D721Med (cell line): ENCODE data around the gene MDFIC.

Source experiments
- DNase-seq: peaks from one replicate; pipeline ENCODE4 v3.0.0; 2011; ENCODE audit warnings: low spot score; ENCODE audit not compliant: insufficient read length
- FAIRE-seq: peaks from 2 replicates; lab custom pipeline; 2011; peaks lifted over from hg19 to GRCh38; lab: Jason Lieb, UNC
- TF ChIP-seq, protein P1 (sequence below): IDR thresholded peaks from 2 replicates; pipeline ENCODE4 v1.5.1; 2012; ENCODE audit warnings: mild to moderate bottlenecking, control low read depth; ENCODE audit not compliant: insufficient read depth; ENCODE audit errors: missing control alignments

The MDFIC gene

DNA sequence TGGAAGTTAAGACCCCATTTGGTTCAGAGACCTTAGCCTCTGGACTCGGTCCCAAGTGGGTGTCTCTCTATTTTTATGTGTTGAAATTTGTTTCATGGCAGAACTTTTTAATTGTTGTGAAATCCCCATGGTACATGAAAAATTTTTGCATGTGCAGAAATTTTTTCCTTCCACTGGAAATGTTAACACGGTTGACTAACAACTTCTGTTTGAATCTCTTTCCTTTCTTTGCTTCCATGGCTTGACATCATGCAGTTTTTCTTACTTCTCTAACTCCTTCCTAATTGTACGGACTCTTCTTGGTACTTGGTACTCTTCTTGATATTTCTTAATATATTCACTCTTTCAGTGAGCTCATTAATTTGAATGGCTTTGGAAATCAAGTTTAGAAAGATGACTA, 18.3 kb downstream of the MDFIC start:
- DNase-seq (no peak), FAIRE-seq (no peak)
- TF ChIP-seq, protein P1, sequence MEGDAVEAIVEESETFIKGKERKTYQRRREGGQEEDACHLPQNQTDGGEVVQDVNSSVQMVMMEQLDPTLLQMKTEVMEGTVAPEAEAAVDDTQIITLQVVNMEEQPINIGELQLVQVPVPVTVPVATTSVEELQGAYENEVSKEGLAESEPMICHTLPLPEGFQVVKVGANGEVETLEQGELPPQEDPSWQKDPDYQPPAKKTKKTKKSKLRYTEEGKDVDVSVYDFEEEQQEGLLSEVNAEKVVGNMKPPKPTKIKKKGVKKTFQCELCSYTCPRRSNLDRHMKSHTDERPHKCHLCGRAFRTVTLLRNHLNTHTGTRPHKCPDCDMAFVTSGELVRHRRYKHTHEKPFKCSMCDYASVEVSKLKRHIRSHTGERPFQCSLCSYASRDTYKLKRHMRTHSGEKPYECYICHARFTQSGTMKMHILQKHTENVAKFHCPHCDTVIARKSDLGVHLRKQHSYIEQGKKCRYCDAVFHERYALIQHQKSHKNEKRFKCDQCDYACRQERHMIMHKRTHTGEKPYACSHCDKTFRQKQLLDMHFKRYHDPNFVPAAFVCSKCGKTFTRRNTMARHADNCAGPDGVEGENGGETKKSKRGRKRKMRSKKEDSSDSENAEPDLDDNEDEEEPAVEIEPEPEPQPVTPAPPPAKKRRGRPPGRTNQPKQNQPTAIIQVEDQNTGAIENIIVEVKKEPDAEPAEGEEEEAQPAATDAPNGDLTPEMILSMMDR, result no peak

DNA sequence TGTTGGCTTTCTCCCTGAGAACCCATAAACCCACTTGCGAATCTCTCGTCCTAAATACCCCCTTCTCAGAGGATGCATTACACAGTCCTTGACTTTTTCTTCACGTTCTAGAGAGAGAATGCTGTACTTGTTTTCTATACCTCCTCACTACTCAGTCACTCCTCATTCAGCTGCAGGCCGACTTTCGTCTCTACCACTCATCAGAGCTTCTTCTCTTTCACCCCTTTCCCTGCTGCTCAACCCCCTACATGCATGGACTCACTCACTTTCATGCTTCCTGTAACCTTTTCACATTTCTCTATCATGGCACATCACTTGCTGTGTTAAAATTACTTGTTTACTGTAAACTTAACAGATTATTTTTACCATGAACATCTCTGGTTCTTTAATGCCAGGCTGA, 19.8 kb downstream of the MDFIC start:
- DNase-seq, result no peak
- FAIRE-seq, result no peak
- TF ChIP-seq, protein P1, result no peak

DNA sequence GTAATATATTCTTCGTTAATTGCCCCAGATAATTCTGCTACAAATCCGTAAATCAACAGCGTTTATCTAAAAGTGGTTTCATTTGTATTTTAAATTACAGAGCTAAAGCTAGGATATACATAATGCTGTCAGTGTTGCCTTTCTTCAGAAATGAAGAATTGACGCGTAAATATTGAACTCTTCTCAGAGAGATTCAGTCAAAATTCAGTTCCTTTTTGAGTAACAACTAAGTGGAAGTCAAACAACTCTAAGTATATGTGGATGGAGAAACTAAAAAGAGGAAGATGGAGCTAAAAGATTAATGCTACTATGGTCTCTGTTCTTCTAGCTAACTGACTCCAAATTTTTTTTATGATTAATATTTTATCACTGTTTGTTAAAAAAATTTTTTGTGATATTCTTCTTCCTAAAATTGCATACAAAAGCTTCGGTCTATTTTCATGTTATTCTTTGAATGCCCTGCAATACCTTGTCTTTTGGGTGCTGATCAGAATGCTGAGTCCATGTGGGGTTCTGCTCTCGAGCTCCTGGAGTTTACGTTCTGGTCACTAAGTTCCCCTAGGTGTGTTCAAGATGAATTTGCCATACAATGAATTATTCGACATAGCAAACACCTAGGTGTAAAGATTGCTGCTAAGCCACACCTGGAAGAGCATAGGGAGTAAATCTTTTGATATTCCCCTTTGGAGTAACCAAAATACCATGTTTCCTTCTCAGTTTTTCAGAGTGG, 20.7 kb downstream of the MDFIC start:
- FAIRE-seq, result no peak
- TF ChIP-seq, protein P1, result no peak
- no peak for DNase-seq

DNA sequence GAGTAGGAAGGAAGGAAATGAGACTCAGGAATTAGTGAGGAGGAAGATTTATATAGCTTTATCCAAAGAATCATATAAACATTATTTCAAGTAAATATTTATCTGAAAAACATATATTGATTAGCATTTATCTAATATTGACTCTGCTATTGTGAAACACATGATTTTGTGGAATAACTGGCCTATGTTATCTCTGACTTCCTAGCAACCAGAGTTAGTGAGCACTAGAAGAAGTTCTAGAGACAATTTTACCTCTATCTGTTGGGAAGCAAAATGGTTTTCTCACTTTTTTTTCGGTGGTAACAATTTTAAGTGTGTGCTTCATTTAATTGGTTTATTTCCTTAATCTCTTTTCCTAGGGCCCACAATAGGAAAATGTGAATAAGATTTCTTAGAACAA, 21.6 kb downstream of the MDFIC start:
- FAIRE-seq (no peak), DNase-seq (no peak)
- TF ChIP-seq, protein P1, result no peak

DNA sequence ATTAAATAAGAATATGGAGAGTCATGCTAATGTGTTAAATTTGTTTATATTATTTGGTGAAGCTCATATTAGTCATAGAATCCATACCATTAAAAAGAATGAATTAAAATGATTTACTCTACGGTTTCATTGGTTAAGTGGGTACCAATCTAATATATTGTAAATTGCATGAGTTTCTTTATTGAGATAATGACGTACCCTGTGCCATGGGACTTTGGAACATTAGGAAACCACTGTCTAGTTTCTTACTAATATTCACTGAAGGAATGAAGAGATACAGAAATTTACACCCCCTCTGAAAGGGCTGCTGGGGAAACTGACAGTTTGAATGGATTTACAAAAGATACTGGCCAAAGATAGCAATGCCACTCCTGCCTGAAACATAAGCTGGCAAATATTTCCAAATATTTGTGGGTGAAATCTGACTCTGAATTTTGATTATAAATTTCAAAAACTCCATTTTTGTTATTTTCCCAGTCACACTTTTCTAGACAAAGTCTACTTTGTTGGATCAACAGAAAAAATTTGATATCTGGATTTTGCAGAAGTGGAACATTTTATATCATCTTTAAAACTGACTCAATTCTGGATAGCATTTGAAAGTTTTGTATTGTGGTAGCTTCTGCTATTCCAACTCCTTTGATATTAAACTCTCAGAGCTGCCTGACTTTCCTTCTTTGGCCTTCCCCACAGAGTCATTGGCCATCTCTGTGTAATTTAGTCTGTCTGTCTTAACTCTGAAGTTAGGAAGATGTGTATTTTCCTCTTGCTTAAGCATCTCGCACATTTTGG, 22.3 kb downstream of the MDFIC start:
- no peak for FAIRE-seq
- no peak for DNase-seq
- TF ChIP-seq, protein P1, result no peak

DNA sequence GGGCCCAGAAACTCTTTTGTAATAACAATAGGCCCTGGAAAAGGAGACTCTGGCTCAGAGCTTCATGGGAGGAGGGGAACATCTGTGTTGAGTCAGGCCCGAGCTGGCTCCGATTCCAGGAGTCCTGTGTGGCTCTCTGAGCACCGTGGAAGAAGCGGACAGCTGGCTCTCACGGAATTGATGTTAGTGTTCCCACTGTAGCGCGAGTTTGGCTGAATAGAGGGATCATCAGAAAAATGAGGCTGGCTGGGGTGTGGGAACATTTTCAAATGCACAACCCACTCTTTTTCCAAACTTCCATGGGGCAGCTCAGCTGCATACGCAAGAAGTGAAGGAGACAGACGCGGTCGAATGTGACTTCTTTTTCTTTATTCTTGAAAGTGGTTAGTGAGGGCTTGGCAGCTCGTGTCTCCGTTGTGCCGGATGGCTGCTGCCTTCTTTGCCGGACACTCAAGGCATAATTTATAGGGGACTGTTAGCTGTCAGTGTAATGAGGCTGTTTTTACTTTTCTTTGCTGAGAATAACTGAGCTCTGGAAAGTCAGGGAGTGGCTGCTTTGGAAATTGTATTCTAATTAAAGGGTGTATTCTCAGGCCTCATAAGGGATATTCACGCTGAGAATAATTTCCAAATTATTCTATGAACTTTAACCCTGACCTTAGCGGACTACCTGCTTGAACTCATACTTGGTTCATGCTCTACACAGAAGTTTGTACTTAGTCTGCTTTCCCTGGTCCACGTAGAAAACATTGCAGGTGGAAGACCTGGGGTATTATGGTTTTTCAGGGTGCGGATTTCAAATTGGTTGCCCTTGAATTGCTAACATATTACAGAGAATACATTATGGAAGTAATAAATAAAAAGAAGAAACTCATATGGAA, 23.1 kb downstream of the MDFIC start:
- FAIRE-seq, result no peak
- TF ChIP-seq, protein P1, result no peak

More for the DNA sequence above, 23.1 kb downstream of the MDFIC start:
- DNase-seq, result no peak
